Testis (tissue), 3 donors: ENCODE measurements around the gene CCDC182. TPM values are rescaled to one million over a fixed set of nuclear protein-coding genes. Genes with fewer than 3 reads are reported as not detected.

Source experiments
- DNase-seq: peaks from one replicate; pipeline ENCODE4 v3.0.0-alpha.2; 2019
- H3K27ac ChIP-seq, 2 donors: fragments of 200-600 bp; sonication (generic); one replicate each; pipeline ENCODE4 v1.5.1; 2019
- H3K27me3 ChIP-seq: fragments of 200-600 bp; sonication (generic); one replicate; pipeline ENCODE4 v1.5.1; 2019
- H3K36me3 ChIP-seq: fragments of 200-600 bp; sonication (generic); one replicate; pipeline ENCODE4 v1.5.1; 2017; ENCODE audit warnings: low read depth; ENCODE audit errors: missing control alignments
- H3K4me1 ChIP-seq: fragments of 200-600 bp; sonication (generic); one replicate; pipeline ENCODE4 v1.5.1; 2019
- H3K4me3 ChIP-seq, 2 donors: fragments of 200-600 bp; sonication (generic); one replicate each; pipeline ENCODE4 v1.5.1; 2017 to 2019
- H3K9me3 ChIP-seq: fragments of 200-600 bp; sonication (generic); one replicate; pipeline ENCODE4 v1.5.1; 2017
- CTCF ChIP-seq, 3 experiments: fragments of 450-650 bp in 2 of 3; fragments of 200-600 bp in 1 of 3; sonication (generic) in 1 of 3; IDR thresholded peaks; one replicate each; pipeline ENCODE4 v1.5.1; 2016 to 2019; ENCODE audit warnings: antibody characterized with exemption in 3 of 3, mild to moderate bottlenecking in 2 of 3, moderate library complexity in 1 of 3
- POLR2A ChIP-seq: fragments of 450-650 bp; IDR thresholded peaks from one replicate; pipeline ENCODE4 v1.6.1; 2017; ENCODE audit warnings: antibody characterized with exemption, mild to moderate bottlenecking, moderate library complexity
- WGBS, 2 donors: methylation state at CpG; one replicate each; pipeline ENCODE4 v1.1.5; 2018; 5-methylcytosine and 5-hydroxymethylcytosine counted together
- intact Hi-C: fragments of 100-400 bp; cut with DNase I; formaldehyde crosslinking; loops from one replicate; pipeline ENCODE4 v1.15.1; 2023; ENCODE audit warnings: low total_unique reads
- polyA plus RNA-seq: library from polyadenylated mRNA; stranded (reverse); fragments of 350-450 nt; fragmentation: Illumina TruSeq; extraction: RNeasy Lipid Tissue Mini Kit (QIAGEN cat#74804); gene quantifications from one replicate; pipeline ENCODE4 v1.2.3, GENCODE V29; 2014; ENCODE audit warnings: low read depth, low replicate concordance; ENCODE audit not compliant: insufficient read depth
- total RNA-seq, 2 donors: library from RNA; depleted of rRNA; stranded (reverse); fragments of >200 nt; gene quantifications; one replicate each; pipeline ENCODE4 v1.2.3, GENCODE V29; 2016

CCDC182 gene
- total and polyA plus RNA-seq, 3 donors from 2014 or later, result 12.5 to 33.2 (median 25.8) TPM

DNA sequence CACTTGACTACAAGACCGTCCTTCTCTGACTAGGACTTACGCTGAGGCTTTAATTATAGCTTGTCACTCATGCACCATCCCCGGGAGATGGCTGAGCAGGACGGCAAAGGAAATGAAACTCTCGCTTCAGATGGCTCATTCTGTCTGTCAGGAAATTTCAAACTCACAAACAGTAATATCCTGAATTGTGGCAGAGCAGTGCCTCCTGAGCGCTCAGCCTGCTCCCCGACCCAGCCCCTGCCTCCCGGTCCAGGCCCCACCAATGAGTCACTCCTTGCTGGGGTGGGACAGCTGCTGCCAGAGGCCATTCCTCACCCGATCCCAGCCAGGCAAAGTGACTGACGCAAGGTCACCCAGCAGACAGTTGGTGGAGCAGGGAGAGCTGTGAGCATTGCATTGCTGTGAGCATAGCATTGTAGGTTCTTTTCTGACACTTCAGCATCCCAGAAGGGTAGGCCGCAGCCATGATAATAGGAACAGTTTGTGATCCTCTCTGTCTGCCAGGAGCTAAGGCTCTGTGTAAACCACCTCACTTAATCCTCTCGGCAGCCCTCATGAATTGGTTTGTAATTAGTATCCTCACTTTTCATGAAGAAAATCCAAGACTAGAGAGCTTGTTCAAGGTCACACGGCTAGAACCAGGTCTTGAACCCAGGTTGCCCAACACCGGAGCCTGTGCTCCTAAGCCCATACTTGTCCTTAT lies 20.9 kb downstream of the CCDC182 start:
- no peak overlapping the region for H3K4me3 ChIP-seq
- no peak overlapping the region for H3K27ac ChIP-seq
- no peaks in the 10 kb centered on the region for H3K36me3 ChIP-seq
- H3K9me3 ChIP-seq, result no peaks in the 10 kb centered on the region
- DNase-seq, result no peak
- WGBS, 2 donors, result 77 to 79% methylated on average over 4 to 14 of the region's 14 CpGs
- peaks cover 6% of the 10 kb centered on the region for H3K4me1 ChIP-seq
- no peaks in the 10 kb centered on the region for H3K27me3 ChIP-seq
- intact Hi-C loops, result no loop called here
- no peak for TF ChIP-seq POLR2A
- no peak for TF ChIP-seq CTCF (IDR thresholded peaks at IDR 0.05)

- WGBS, 2 donors, result 86 to 98% methylated on average over 5 to 13 of the region's 13 CpGs
- no peaks in the 10 kb centered on the region for H3K36me3 ChIP-seq
- no peaks in the 10 kb centered on the region for H3K27me3 ChIP-seq
- H3K27ac ChIP-seq, result no peak overlapping the region
- H3K9me3 ChIP-seq, result no peaks in the 10 kb centered on the region
- no peak for DNase-seq
- intact Hi-C loops, result no loop called here
- no peak overlapping the region for H3K4me3 ChIP-seq
- TF ChIP-seq POLR2A (no peak), CTCF (IDR thresholded peaks at IDR 0.05) (no peak)
- peaks cover 6% of the 10 kb centered on the region for H3K4me1 ChIP-seq
Observed at GRCh38 chr17:57723427-57724025, 21.6 kb downstream of the CCDC182 start.

DNA sequence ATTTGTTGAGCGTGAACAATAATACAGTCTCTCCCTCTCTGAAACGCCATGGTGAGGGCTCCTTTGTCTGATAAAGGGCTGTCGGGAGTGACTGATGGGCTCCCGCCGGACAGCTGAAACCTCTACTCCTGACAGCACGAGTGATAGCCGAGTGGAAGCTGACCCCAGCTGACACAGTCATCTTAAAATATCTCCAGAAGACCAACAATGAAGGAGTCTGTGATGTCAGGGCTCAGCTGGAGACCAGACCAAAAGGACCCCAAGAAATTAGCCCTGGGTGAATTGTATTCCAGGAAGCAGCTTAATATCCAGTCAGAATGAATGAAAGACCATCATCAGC lies 22.4 kb downstream of the CCDC182 start:
- peaks cover 6% of the 10 kb centered on the region for H3K4me1 ChIP-seq
- WGBS, 2 donors, result 87 to 88% methylated on average over 7 of the region's 7 CpGs
- intact Hi-C loops, result no loop called here

GRCh38 chr17:57721967-57722703 lies 23.0 kb downstream of the CCDC182 start:
- H3K36me3 ChIP-seq, result no peaks in the 10 kb centered on the region
- H3K27me3 ChIP-seq, result no peaks in the 10 kb centered on the region
- no peak overlapping the region for H3K4me3 ChIP-seq
- WGBS, 2 donors, result 96 to 98% methylated on average over 3 of the region's 3 CpGs
- intact Hi-C loops, result no loop called here
- H3K4me1 ChIP-seq, result peaks cover 6% of the 10 kb centered on the region
- no peaks in the 10 kb centered on the region for H3K9me3 ChIP-seq
- DNase-seq, result no peak
- H3K27ac ChIP-seq, result no peak overlapping the region
- no peak for TF ChIP-seq CTCF (IDR thresholded peaks at IDR 0.05)
- TF ChIP-seq POLR2A, result no peak

More for the DNA sequence above, 22.4 kb downstream of the CCDC182 start:
- no peak for DNase-seq
- Histone ChIP-seq H3K27me3 (no peaks in the 10 kb centered on the region), H3K36me3 (no peaks in the 10 kb centered on the region), H3K4me3 (no peak overlapping the region), H3K27ac (no peak overlapping the region), H3K9me3 (no peaks in the 10 kb centered on the region)
- TF ChIP-seq CTCF (IDR thresholded peaks at IDR 0.05) (no peak), POLR2A (no peak)
